Mesendoderm (in vitro differentiated cells): ENCODE results near the gene RAB6B.

Experiments used
- DNase-seq: peaks from one replicate; pipeline ENCODE4 v3.0.0; 2013
- H2AK5ac ChIP-seq: 2 replicates; pipeline ENCODE4 v1.6.1; 2013; ENCODE audit warnings: low read length, inconsistent platforms
- H2BK120ac ChIP-seq: 2 replicates; pipeline ENCODE4 v1.6.1; 2013; ENCODE audit warnings: low read depth, mild to moderate bottlenecking, low read length, moderate library complexity, mixed read lengths
- H2BK15ac ChIP-seq: replicated peaks from 2 replicates; pipeline ENCODE4 v1.6.1; 2013; ENCODE audit warnings: low read depth, mild to moderate bottlenecking, moderate library complexity
- H2BK5ac ChIP-seq: 2 replicates; pipeline ENCODE4 v1.6.1; 2013; ENCODE audit warnings: low read length, inconsistent platforms
- H3K18ac ChIP-seq: 2 replicates; pipeline ENCODE4 v1.6.1; 2013; ENCODE audit warnings: mild to moderate bottlenecking, low read length, mixed read lengths
- H3K23ac ChIP-seq: one replicate; pipeline ENCODE4 v1.6.1; 2013; ENCODE audit warnings: low read length
- H3K27ac ChIP-seq: 2 replicates; pipeline ENCODE4 v1.5.1; 2013; ENCODE audit warnings: low read depth, mild to moderate bottlenecking, inconsistent platforms, low read length, moderate library complexity
- H3K27me3 ChIP-seq: 2 replicates; pipeline ENCODE4 v1.6.1; 2013; ENCODE audit warnings: low read length, control low read depth, mild to moderate bottlenecking, inconsistent platforms; ENCODE audit not compliant: insufficient read depth, poor library complexity
- H3K36me3 ChIP-seq: 2 replicates; pipeline ENCODE4 v1.6.1; 2013; ENCODE audit warnings: low read length, inconsistent platforms; ENCODE audit not compliant: control insufficient read depth, insufficient read depth
- H3K4ac ChIP-seq: one replicate; pipeline ENCODE4 v1.6.1; 2013; ENCODE audit warnings: low read depth, mild to moderate bottlenecking, low read length, moderate library complexity
- H3K4me1 ChIP-seq: 2 replicates; pipeline ENCODE4 v1.6.1; 2013; ENCODE audit warnings: low read depth, low read length, inconsistent platforms; ENCODE audit not compliant: control insufficient read depth
- H3K4me2 ChIP-seq: 2 replicates; pipeline ENCODE4 v1.6.1; 2013; ENCODE audit warnings: low read length
- H3K4me3 ChIP-seq: 2 replicates; pipeline ENCODE4 v1.5.1; 2013; ENCODE audit warnings: mild to moderate bottlenecking, low read length
- H3K56ac ChIP-seq: one replicate; pipeline ENCODE4 v1.6.1; 2013; ENCODE audit warnings: low read length
- H3K79me1 ChIP-seq: 2 replicates; pipeline ENCODE4 v1.6.1; 2013; ENCODE audit warnings: low read length, inconsistent platforms
- H3K79me2 ChIP-seq: 2 replicates; pipeline ENCODE4 v1.6.1; 2013; ENCODE audit warnings: mild to moderate bottlenecking, low read length; ENCODE audit not compliant: control insufficient read depth, insufficient read depth
- H3K9ac ChIP-seq: 2 replicates; pipeline ENCODE4 v1.6.1; 2013; ENCODE audit warnings: low read length, inconsistent platforms
- H4K5ac ChIP-seq: one replicate; pipeline ENCODE4 v1.6.1; 2013; ENCODE audit warnings: low read length
- H4K8ac ChIP-seq: one replicate; pipeline ENCODE4 v1.6.1; 2013; ENCODE audit warnings: low read depth, mild to moderate bottlenecking, control low read depth, low read length, moderate library complexity
- WGBS: extraction: QIAGEN DNeasy Blood & Tissue Kit; methylation state at CpG from one replicate; pipeline ENCODE4 v1.1.7; 2013; ENCODE audit warnings: low lambda C conversion rate, missing lambda C conversion rate; ENCODE audit not compliant: insufficient coverage; ENCODE audit errors: extremely low coverage; 5-methylcytosine and 5-hydroxymethylcytosine counted together

Gene RAB6B

DNA sequence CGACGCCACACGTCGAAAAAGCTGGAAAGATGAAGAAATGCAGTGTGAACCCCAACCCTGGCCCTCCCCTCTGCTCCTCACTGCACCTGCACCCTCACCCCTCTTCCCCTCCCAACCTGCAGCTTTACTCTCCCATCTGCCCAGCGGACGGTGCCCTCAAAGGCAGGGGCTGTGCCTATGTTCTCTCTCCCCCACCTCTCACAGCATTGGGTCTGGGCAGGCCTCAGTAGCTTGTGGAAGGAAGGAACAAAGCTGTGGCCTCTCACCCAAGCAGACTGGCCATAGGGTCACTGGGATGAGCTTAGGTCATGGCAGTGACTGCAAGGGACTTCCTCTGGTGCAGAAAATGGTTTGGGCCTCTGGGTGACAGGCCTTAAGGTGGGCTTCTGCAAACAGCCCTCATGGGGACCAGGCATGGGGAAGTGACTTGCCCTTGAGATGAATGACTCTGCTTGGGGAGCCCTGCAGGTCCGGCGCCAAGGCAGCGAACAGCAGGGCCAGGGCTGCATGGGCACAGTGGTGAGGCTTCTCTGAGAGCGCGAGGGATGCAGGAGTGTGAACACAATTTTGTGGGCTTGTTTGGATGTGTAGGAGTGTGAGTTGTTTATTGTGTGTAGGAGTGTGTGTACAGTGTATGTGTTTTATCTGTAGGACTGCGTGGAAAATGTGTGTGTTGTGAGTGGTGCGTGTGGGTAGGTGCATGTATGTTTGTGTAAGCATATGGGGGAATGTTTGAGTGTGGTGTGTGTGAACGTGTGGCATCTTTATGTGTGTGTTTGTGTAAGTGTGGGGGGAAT lies 60.9 kb downstream of the RAB6B start:
- 100% methylated on average over 3 of the region's 14 CpGs for WGBS
- Histone ChIP-seq H3K9ac (no peak overlapping the region), H2BK120ac (no peak overlapping the region), H3K4me1 (no peaks in the 10 kb centered on the region), H3K4me2 (no peak overlapping the region), H3K27me3 (no peaks in the 10 kb centered on the region), H3K27ac (no peak overlapping the region), H3K18ac (no peak overlapping the region), H3K56ac (no peak overlapping the region), H3K23ac (no peak overlapping the region), H3K4me3 (no peak overlapping the region), H3K79me2 (no peaks in the 10 kb centered on the region), H3K79me1 (no peaks in the 10 kb centered on the region), H2AK5ac (no peak overlapping the region), H3K36me3 (no peaks in the 10 kb centered on the region), H3K4ac (no peak overlapping the region), H2BK15ac (no peak overlapping the region), H2BK5ac (no peak overlapping the region), H4K5ac (no peak overlapping the region), H4K8ac (no peak overlapping the region)
- no peak for DNase-seq

DNA sequence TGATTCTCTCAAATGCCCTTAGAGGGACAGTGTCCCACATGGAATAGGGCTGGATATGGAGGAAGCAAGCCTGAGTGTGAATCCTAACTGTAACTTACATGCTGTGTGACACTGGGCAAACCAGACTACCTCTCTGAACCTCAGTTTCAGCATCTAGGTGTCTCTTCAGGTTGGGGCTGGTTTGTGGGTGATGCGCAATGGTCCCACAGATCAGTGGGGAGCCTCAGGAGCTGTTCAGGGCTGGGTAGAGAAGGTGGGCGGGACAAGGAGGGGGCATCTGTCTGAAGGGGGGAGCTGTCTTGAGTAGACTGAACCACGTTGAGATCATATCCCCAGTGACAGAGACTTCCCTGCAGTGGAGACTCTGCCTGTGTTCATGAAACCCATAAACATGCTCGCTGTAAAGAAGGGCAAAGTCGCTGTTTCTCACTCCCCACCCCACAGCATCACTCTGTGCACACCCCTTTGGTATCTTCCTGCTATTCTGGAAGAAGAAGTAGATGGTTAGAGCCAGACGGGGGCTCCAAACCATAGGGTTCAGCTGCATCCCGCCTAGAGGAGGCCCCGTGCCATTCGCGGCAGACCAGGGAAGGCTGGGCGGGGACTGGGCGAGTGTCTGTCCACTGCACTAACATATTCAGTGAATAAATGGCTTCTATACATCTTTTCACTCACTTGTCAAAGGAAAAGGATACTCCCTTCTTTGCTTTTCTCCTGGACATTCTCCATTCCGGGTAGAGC lies 61.6 kb downstream of the RAB6B start:
- no peaks in the 10 kb centered on the region for H3K4me1 ChIP-seq
- DNase-seq = no peak
- H2BK15ac ChIP-seq = no peak overlapping the region
- no peak overlapping the region for H3K56ac ChIP-seq
- no peaks in the 10 kb centered on the region for H3K79me2 ChIP-seq
- no peak overlapping the region for H3K4ac ChIP-seq
- H2AK5ac ChIP-seq = no peak overlapping the region
- no CpG with 5 or more reads among the region's 13 CpGs for WGBS
- H4K5ac ChIP-seq = no peak overlapping the region
- no peak overlapping the region for H3K27ac ChIP-seq
- H2BK5ac ChIP-seq = no peak overlapping the region
- H2BK120ac ChIP-seq = no peak overlapping the region
- no peak overlapping the region for H3K4me3 ChIP-seq
- H4K8ac ChIP-seq = no peak overlapping the region
- H3K36me3 ChIP-seq = no peaks in the 10 kb centered on the region
- H3K4me2 ChIP-seq = no peak overlapping the region
- H3K9ac ChIP-seq = no peak overlapping the region
- H3K23ac ChIP-seq = no peak overlapping the region
- H3K79me1 ChIP-seq = no peaks in the 10 kb centered on the region
- H3K18ac ChIP-seq = no peak overlapping the region
- no peaks in the 10 kb centered on the region for H3K27me3 ChIP-seq

DNA sequence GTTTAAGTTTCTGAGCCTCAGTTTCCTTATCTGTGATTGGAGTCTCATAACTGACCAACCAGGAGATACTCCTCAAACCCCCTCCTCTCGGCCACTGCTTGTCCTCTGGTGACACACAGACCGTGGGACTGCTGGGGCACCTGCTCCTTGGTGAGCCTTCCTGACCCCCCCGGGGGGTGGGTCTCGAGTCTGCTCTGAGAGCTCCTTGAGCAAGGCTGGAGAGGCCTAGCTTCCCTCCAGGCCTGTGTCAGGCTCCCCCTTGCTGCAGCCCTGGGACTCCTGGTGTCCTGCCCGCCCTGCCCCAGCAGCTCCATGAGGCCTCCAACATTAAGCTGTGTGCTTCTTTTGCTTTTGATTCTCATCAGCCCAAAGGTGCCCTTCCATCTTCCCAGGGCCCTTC lies 62.4 kb downstream of the RAB6B start:
- Histone ChIP-seq H3K36me3 (no peaks in the 10 kb centered on the region), H3K27ac (no peak overlapping the region)

DNA sequence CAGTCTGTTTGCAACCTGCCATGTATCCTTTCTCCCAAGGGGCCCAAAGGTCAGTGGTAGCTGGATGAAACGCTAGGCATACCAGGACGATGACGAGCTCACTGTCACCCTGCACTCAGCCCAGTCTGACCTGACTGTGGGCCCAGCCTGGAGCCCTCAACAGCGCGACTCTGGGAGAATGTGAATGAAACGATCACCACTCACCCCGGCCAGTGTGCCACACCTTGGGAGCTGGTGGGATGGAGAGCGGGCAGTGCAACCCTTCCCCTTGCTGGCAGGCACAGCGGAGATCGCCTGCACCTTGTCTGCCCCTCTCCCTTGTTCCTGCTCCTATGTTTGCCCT lies 62.9 kb downstream of the RAB6B start:
- Histone ChIP-seq H3K56ac (no peak overlapping the region), H3K9ac (no peak overlapping the region), H3K27me3 (no peaks in the 10 kb centered on the region), H3K27ac (no peak overlapping the region), H2BK120ac (no peak overlapping the region), H3K4ac (no peak overlapping the region), H2BK5ac (no peak overlapping the region), H2AK5ac (no peak overlapping the region), H3K23ac (no peak overlapping the region), H3K4me1 (no peaks in the 10 kb centered on the region), H2BK15ac (no peak overlapping the region), H4K8ac (no peak overlapping the region), H3K18ac (no peak overlapping the region), H3K4me3 (no peak overlapping the region), H3K36me3 (no peaks in the 10 kb centered on the region), H4K5ac (no peak overlapping the region), H3K4me2 (no peak overlapping the region), H3K79me2 (no peaks in the 10 kb centered on the region), H3K79me1 (no peaks in the 10 kb centered on the region)
- DNase-seq = no peak
- WGBS = no CpG with 5 or more reads among the region's 10 CpGs

More for the DNA sequence above, 62.4 kb downstream of the RAB6B start:
- Histone ChIP-seq H3K4ac (no peak overlapping the region), H2BK15ac (no peak overlapping the region), H2BK5ac (no peak overlapping the region), H3K27me3 (no peaks in the 10 kb centered on the region), H4K5ac (no peak overlapping the region), H3K9ac (no peak overlapping the region), H2AK5ac (no peak overlapping the region), H3K18ac (no peak overlapping the region), H3K4me2 (no peak overlapping the region), H3K4me1 (no peaks in the 10 kb centered on the region), H3K79me2 (no peaks in the 10 kb centered on the region), H4K8ac (no peak overlapping the region), H3K4me3 (no peak overlapping the region), H3K23ac (no peak overlapping the region), H3K56ac (no peak overlapping the region), H3K79me1 (no peaks in the 10 kb centered on the region), H2BK120ac (no peak overlapping the region)
- no CpG with 5 or more reads among the region's 5 CpGs for WGBS
- DNase-seq = no peak

GRCh38 chr3:133831966-133832801 lies 63.5 kb downstream of the RAB6B start:
- Histone ChIP-seq H3K4me1 (no peaks in the 10 kb centered on the region), H3K4me3 (no peak overlapping the region), H4K5ac (no peak overlapping the region), H3K27me3 (no peaks in the 10 kb centered on the region), H2BK120ac (no peak overlapping the region), H3K23ac (no peak overlapping the region), H3K56ac (no peak overlapping the region), H4K8ac (no peak overlapping the region), H2AK5ac (no peak overlapping the region), H3K18ac (no peak overlapping the region), H3K79me2 (no peaks in the 10 kb centered on the region), H3K4ac (no peak overlapping the region), H3K79me1 (no peaks in the 10 kb centered on the region), H3K4me2 (no peak overlapping the region), H3K36me3 (no peaks in the 10 kb centered on the region), H2BK15ac (no peak overlapping the region), H3K27ac (no peak overlapping the region), H3K9ac (no peak overlapping the region), H2BK5ac (no peak overlapping the region)
- peak; percentile 17 for DNase-seq
- no CpG with 5 or more reads among the region's 13 CpGs for WGBS
